ENCODE measurements around the gene WNT5B.

DNA sequence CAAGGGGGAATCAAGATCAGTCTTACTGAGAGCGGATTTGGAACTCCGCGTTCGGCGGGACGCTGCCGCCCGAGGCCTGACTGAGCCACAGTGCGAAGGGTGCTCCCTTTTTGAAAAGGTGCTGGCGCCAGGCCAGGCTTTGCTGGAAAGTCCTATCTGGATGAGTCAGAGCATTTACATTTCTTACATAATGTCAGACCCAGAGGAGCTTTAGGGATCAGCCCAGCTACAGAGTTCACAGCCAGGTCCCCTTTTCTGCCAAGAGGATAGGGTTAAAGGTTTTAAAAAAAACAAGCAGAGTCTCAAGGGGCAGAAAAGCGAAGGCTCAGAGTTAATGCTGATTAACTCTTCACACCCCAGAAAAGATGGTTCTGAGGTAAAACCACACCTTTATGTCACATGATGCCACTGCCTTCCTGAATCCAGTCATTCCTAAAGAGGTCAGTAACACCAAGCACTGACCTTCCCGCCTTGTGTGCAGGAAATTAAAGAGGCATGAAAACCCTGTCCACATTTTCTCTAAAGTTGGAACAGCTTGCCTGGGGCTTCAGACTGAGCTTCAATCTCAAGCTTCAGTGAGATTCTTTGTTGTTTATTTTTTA lies 22.9 kb upstream of the WNT5B start:
- TF ChIP-seq, protein P1, sequence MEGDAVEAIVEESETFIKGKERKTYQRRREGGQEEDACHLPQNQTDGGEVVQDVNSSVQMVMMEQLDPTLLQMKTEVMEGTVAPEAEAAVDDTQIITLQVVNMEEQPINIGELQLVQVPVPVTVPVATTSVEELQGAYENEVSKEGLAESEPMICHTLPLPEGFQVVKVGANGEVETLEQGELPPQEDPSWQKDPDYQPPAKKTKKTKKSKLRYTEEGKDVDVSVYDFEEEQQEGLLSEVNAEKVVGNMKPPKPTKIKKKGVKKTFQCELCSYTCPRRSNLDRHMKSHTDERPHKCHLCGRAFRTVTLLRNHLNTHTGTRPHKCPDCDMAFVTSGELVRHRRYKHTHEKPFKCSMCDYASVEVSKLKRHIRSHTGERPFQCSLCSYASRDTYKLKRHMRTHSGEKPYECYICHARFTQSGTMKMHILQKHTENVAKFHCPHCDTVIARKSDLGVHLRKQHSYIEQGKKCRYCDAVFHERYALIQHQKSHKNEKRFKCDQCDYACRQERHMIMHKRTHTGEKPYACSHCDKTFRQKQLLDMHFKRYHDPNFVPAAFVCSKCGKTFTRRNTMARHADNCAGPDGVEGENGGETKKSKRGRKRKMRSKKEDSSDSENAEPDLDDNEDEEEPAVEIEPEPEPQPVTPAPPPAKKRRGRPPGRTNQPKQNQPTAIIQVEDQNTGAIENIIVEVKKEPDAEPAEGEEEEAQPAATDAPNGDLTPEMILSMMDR (conservative IDR thresholded peaks at IDR 0.05; ENCODE audit: low read length): no peak
- no peak for TF ChIP-seq EZH2phosphoT487 (IDR thresholded peaks at IDR 0.05; ENCODE audit: borderline replicate concordance, low read depth, low read length)
